CD8-positive, alpha-beta memory T cell (primary cell): Measurements from ENCODE around the gene LTBP1. TPM values are rescaled to one million over a fixed set of nuclear protein-coding genes. Genes with fewer than 3 reads are reported as not detected.

ENCODE experiments used
- CTCF ChIA-PET: fragments of 350-600 bp; sonication (Branson Sonifier 250); formaldehyde crosslinking; loops from one replicate; lab custom pipeline; 2021; ENCODE audit warnings: antibody characterized with exemption; lab: Charles Lee
- POLR2A ChIA-PET: fragments of 350-600 bp; sonication (Branson Sonifier 250); formaldehyde crosslinking; loops from one replicate; lab custom pipeline; 2021; ENCODE audit warnings: antibody characterized with exemption; lab: Charles Lee
- DNase-seq, 5 donors: peaks; one replicate each; pipeline versions ENCODE4 v3.0.0 to v3.0.0-alpha.2; 2020 to 2022; ENCODE audit warnings: mixed read lengths in 1 of 5
- H3K27ac ChIP-seq: one replicate; pipeline ENCODE4 v1.7.0; 2013; ENCODE audit warnings: low read depth, mild to moderate bottlenecking, low read length, moderate library complexity
- H3K27me3 ChIP-seq: 2 replicates; pipeline ENCODE4 v1.7.0; 2013; ENCODE audit warnings: low read length, mild to moderate bottlenecking; ENCODE audit not compliant: insufficient read depth, poor library complexity, severe bottlenecking
- H3K36me3 ChIP-seq: 2 replicates; pipeline ENCODE4 v1.7.0; 2013; ENCODE audit warnings: mild to moderate bottlenecking, low read length, moderate library complexity; ENCODE audit not compliant: insufficient read depth
- H3K4me1 ChIP-seq: 2 replicates; pipeline ENCODE4 v1.7.0; 2013; ENCODE audit warnings: mild to moderate bottlenecking, low read length, moderate library complexity; ENCODE audit not compliant: insufficient read depth
- H3K4me3 ChIP-seq: 2 replicates; pipeline ENCODE4 v1.7.0; 2013; ENCODE audit warnings: mild to moderate bottlenecking, low read length
- H3K9me3 ChIP-seq: 2 replicates; pipeline ENCODE4 v1.7.0; 2013; ENCODE audit warnings: mild to moderate bottlenecking, low read length
- H3K27ac Mint-ChIP-seq, 8 donors: one replicate each; pipeline ENCODE4 v1.8.0; 2020 to 2021; ENCODE audit warnings: mixed read lengths in 8 of 8, mild to moderate bottlenecking in 6 of 8, inconsistent platforms in 3 of 8, moderate library complexity in 3 of 8
- H3K27me3 Mint-ChIP-seq, 2 donors: one replicate each; pipeline ENCODE4 v1.8.0; 2020 to 2021; ENCODE audit warnings: mixed read lengths in 2 of 2, mild to moderate bottlenecking in 1 of 2, moderate library complexity in 1 of 2
- H3K36me3 Mint-ChIP-seq, 3 donors: one replicate each; pipeline ENCODE4 v1.8.0; 2020 to 2021; ENCODE audit warnings: mixed read lengths in 3 of 3, inconsistent platforms in 1 of 3, mild to moderate bottlenecking in 1 of 3
- H3K4me1 Mint-ChIP-seq, 3 donors: one replicate each; pipeline ENCODE4 v1.8.0; 2020 to 2021; ENCODE audit warnings: mixed read lengths in 3 of 3, inconsistent platforms in 1 of 3, mild to moderate bottlenecking in 1 of 3
- H3K4me3 Mint-ChIP-seq, 7 donors: one replicate each; pipeline ENCODE4 v1.8.0; 2020 to 2021; ENCODE audit warnings: mixed read lengths in 7 of 7, mild to moderate bottlenecking in 6 of 7, moderate library complexity in 4 of 7, inconsistent platforms in 2 of 7
- H3K9me3 Mint-ChIP-seq, 5 donors: one replicate each; pipeline ENCODE4 v1.8.0; 2020 to 2022; ENCODE audit warnings: mixed read lengths in 5 of 5, mild to moderate bottlenecking in 3 of 5, moderate library complexity in 2 of 5, inconsistent platforms in 1 of 5
- polyA plus RNA-seq: library from polyadenylated mRNA; unstranded; fragments of 300-500 nt; fragmentation: Illumina TruSeq; gene quantifications from one replicate; pipeline ENCODE4 v1.2.3, GENCODE V29; 2021
- total RNA-seq, 2 experiments: library from RNA; stranded (reverse); gene quantifications; one replicate each; pipeline ENCODE4 v1.2.3, GENCODE V29; 2021

LTBP1 gene
- total and polyA plus RNA-seq, 3 experiments from 2014 or later, result not detected

DNA sequence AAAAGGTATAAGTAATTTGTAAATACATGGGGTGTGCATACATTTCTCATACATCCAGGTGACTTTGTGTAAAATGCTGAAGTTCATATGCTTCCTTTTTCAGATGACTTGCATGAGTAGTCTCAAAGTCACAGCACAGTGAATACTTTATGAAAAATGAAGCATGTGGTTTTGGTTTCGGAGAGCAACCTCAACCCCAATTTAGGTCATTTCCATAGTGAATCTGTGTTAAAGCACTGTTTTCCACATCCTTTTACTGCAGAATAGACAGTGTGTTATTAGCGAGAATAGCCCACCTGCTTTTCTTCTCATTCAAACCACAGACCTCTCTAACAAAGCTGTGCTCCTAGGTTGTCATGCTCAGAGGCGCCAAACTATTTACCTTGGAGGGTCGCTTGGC lies 325.2 kb downstream of the LTBP1 start:
- Mint-ChIP-seq H3K9me3 (peaks cover 0 to 2% (median 0%) of the 10 kb centered on the region in 5 donors), H3K4me3 (peak overlapping the region in 2 of 7 donors; percentile 39 to 52), H3K27ac (peak overlapping the region in 6 of 8 donors; percentile 62 to 82 (median 71)), H3K4me1 (peaks cover 15 to 39% (median 35%) of the 10 kb centered on the region in 3 donors), H3K36me3 (peaks cover 0 to 1% (median 0%) of the 10 kb centered on the region in 3 donors), H3K27me3 (peaks cover 0 to 13% of the 10 kb centered on the region in 2 donors)
- H3K4me3 ChIP-seq, result no peak overlapping the region
- H3K9me3 ChIP-seq, result no peaks in the 10 kb centered on the region
- CTCF ChIA-PET, result no interaction called here
- POLR2A ChIA-PET, result no interaction called here
- no peaks in the 10 kb centered on the region for H3K4me1 ChIP-seq
- DNase-seq, result peak in 1 of 5 donors; percentile 42
- peak overlapping the region; percentile 14 for H3K27ac ChIP-seq
- H3K36me3 ChIP-seq, result no peaks in the 10 kb centered on the region
- no peaks in the 10 kb centered on the region for H3K27me3 ChIP-seq

- ChIA-PET POLR2A (no interaction called here), CTCF (no interaction called here)
- no peak for DNase-seq
- peaks cover 0 to 1% (median 0%) of the 10 kb centered on the region in 3 donors for H3K36me3 Mint-ChIP-seq
- H3K27ac Mint-ChIP-seq, result no peak overlapping the region
- no peak overlapping the region for H3K27ac ChIP-seq
- H3K4me1 ChIP-seq, result no peaks in the 10 kb centered on the region
- H3K4me3 Mint-ChIP-seq, result no peak overlapping the region
- no peaks in the 10 kb centered on the region for H3K36me3 ChIP-seq
- H3K27me3 Mint-ChIP-seq, result peaks cover 0 to 13% of the 10 kb centered on the region in 2 donors
- no peaks in the 10 kb centered on the region for H3K27me3 ChIP-seq
- H3K4me3 ChIP-seq, result no peak overlapping the region
- H3K9me3 Mint-ChIP-seq, result peaks cover 0 to 3% (median 0%) of the 10 kb centered on the region in 5 donors
- H3K4me1 Mint-ChIP-seq, result peaks cover 15 to 42% (median 35%) of the 10 kb centered on the region in 3 donors
- no peaks in the 10 kb centered on the region for H3K9me3 ChIP-seq
These were observed 326.7 kb downstream of the LTBP1 start for GRCh38 chr2:33273479-33273878.

- Mint-ChIP-seq H3K27me3 (peaks cover 0 to 11% of the 10 kb centered on the region in 2 donors), H3K4me1 (peaks cover 15 to 42% (median 35%) of the 10 kb centered on the region in 3 donors), H3K4me3 (no peak overlapping the region), H3K9me3 (peaks cover 0 to 3% (median 0%) of the 10 kb centered on the region in 5 donors), H3K36me3 (peaks cover 0 to 1% (median 0%) of the 10 kb centered on the region in 3 donors), H3K27ac (peak overlapping the region in 1 of 8 donors; percentile 21)
- Histone ChIP-seq H3K4me3 (no peak overlapping the region), H3K27ac (no peak overlapping the region), H3K36me3 (no peaks in the 10 kb centered on the region), H3K9me3 (no peaks in the 10 kb centered on the region), H3K27me3 (no peaks in the 10 kb centered on the region), H3K4me1 (no peaks in the 10 kb centered on the region)
- ChIA-PET CTCF (no interaction called here), POLR2A (no interaction called here)
- no peak for DNase-seq
These were observed 327.8 kb downstream of the LTBP1 start for GRCh38 chr2:33274524-33274923.

DNA sequence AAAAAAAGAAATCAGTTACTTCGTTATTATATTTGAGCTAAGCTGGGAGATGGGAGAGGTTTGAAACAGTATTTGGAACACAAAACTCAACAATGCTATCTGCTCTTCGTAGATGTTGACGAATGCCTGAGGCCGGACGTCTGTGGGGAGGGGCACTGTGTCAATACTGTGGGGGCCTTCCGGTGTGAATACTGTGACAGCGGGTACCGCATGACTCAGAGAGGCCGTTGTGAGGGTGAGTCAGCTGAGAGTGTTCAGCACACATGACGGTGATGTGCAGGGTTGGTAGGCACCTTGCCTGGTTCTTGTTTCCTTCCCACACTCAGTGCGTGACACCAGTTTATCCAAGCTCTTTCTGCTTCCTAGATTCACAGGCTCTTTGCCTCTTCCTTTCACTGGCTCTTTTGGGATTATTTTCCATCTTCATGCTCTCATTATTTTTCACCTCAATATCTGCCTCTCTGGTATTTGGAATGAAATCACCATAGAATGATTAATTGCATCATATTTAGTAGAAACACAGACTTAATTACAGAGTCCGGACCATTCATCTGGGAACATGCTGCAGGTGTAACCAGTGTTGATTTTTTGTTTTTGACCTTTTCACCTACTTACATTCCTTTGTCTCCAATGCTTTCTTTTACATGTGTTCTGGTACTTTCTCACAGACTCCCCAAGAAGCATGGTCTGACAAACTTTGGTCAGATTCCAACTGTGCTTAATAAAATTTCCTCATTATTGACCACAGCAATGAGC lies 329.1 kb downstream of the LTBP1 start:
- H3K27me3 ChIP-seq, result no peaks in the 10 kb centered on the region
- peak overlapping the region; percentile 35 for H3K27ac ChIP-seq
- no peaks in the 10 kb centered on the region for H3K4me1 ChIP-seq
- ChIA-PET POLR2A (no interaction called here), CTCF (no interaction called here)
- no peaks in the 10 kb centered on the region for H3K36me3 Mint-ChIP-seq
- peak overlapping the region in 7 of 8 donors; percentile 9 to 93 (median 70) for H3K27ac Mint-ChIP-seq
- H3K4me1 Mint-ChIP-seq, result peaks cover 15 to 42% (median 35%) of the 10 kb centered on the region in 3 donors
- DNase-seq, result peak in 4 of 5 donors; percentile 51 to 72 (median 60)
- peaks cover 0 to 3% (median 0%) of the 10 kb centered on the region in 5 donors for H3K9me3 Mint-ChIP-seq
- no peak overlapping the region for H3K4me3 ChIP-seq
- no peaks in the 10 kb centered on the region for H3K36me3 ChIP-seq
- H3K27me3 Mint-ChIP-seq, result peaks cover 2 to 8% of the 10 kb centered on the region in 2 donors
- H3K4me3 Mint-ChIP-seq, result peak overlapping the region in 5 of 7 donors; percentile 5 to 65 (median 21)
- no peaks in the 10 kb centered on the region for H3K9me3 ChIP-seq

DNA sequence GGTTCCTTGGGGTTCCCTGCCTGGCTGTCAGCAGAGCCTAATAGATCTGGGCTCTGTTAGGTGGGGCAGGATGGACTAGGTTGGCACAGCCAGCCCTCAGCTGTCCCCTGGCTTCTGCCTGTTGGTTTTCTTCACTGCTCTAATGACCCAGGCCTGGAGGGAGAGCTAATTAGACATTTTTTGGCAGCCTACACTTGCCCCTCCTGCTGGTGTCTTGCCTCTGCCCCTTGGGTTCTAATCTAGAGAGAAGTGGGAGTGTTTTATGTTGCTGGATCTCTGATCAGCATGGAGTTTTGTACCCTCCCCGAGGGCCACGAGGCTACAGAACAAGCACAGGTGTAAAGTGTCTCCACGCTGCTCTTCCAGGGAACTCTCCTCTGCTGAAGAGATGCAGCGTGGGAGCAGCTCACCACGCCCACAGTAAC lies 330.3 kb downstream of the LTBP1 start:
- Histone ChIP-seq H3K9me3 (no peaks in the 10 kb centered on the region), H3K27ac (no peak overlapping the region), H3K36me3 (no peaks in the 10 kb centered on the region), H3K4me1 (no peaks in the 10 kb centered on the region), H3K27me3 (no peaks in the 10 kb centered on the region), H3K4me3 (no peak overlapping the region)
- H3K27me3 Mint-ChIP-seq, result peaks cover 2 to 8% of the 10 kb centered on the region in 2 donors
- H3K27ac Mint-ChIP-seq, result peak overlapping the region in 4 of 8 donors; percentile 26 to 64 (median 58)
- peaks cover 12 to 31% (median 27%) of the 10 kb centered on the region in 3 donors for H3K4me1 Mint-ChIP-seq
- POLR2A ChIA-PET, result no interaction called here
- no peak for DNase-seq
- H3K4me3 Mint-ChIP-seq, result no peak overlapping the region
- peaks cover 0 to 3% (median 0%) of the 10 kb centered on the region in 5 donors for H3K9me3 Mint-ChIP-seq
- CTCF ChIA-PET, result no interaction called here
- no peaks in the 10 kb centered on the region for H3K36me3 Mint-ChIP-seq

DNA sequence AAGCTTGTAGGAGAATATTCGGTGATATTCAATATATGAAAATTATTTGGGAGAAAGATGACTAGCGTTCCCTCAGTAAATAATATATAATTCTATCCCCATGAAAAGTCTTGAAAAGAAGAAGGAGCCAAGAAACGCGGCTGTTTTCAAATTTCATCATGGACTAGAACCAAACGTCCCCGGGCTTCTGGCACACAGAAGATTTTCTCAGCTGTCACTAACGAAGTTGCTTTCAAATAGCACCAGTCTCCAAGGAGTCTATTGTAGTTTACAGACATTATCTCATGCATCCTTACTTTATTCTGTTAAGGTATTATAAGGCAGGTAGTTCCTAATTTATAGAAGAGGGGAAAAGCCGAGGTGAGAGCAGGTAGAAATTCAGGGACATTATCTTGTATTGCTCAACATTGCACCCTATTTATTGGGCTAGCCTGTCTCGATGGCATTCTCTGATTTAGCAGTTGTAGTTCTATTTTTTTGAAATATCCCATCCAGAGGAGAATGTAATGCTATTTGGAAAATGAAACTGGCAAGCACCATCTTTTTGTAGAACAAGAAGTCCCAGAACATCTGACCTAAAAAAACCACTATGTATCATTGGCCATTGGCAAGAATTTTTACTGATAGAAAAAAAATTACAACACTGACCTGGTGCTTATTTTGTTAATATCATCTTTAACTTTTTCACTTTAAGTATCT lies 331.6 kb downstream of the LTBP1 start:
- no peak overlapping the region for H3K4me3 ChIP-seq
- Mint-ChIP-seq H3K27me3 (peaks cover 2 to 4% of the 10 kb centered on the region in 2 donors), H3K27ac (no peak overlapping the region), H3K9me3 (peaks cover 0 to 3% (median 0%) of the 10 kb centered on the region in 5 donors), H3K4me1 (peaks cover 10 to 20% (median 17%) of the 10 kb centered on the region in 3 donors), H3K36me3 (no peaks in the 10 kb centered on the region), H3K4me3 (no peak overlapping the region)
- H3K4me1 ChIP-seq, result no peaks in the 10 kb centered on the region
- no peaks in the 10 kb centered on the region for H3K27me3 ChIP-seq
- no peaks in the 10 kb centered on the region for H3K9me3 ChIP-seq
- ChIA-PET POLR2A (no interaction called here), CTCF (no interaction called here)
- no peak for DNase-seq
- H3K27ac ChIP-seq, result no peak overlapping the region
- no peaks in the 10 kb centered on the region for H3K36me3 ChIP-seq

- CTCF ChIA-PET, result no interaction called here
- H3K27me3 Mint-ChIP-seq, result peaks cover 2 to 27% of the 10 kb centered on the region in 2 donors
- no peaks in the 10 kb centered on the region for H3K36me3 ChIP-seq
These were observed 337.5 kb downstream of the LTBP1 start for GRCh38 chr2:33284287-33284686.

DNA sequence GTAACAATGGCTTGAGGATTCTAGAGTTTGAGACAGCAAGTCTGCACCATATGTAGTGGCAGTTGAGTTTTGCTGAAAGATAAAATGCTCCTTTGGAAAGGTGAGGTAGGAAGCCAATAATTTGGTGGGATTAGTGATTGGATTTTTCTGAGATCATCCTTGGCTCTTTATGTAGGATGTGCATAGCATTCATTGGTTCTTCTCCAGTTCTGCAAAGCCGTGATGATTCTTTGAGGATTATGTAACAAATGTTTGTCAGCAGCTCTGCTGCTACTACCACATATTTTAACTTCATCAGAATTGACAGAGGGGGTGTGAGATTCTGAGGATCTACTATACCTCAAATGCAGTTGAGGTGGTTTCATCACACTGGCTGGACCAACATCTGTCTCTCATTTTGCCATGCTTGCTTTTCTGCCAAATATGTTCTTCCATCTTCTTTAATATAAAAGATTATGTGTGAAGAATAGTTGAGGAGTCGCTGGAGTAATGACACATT lies 340.8 kb downstream of the LTBP1 start:
- Mint-ChIP-seq H3K4me1 (no peaks in the 10 kb centered on the region), H3K27ac (no peak overlapping the region), H3K4me3 (no peak overlapping the region), H3K27me3 (peaks cover 0 to 24% of the 10 kb centered on the region in 2 donors), H3K9me3 (no peaks in the 10 kb centered on the region), H3K36me3 (no peaks in the 10 kb centered on the region)
- H3K9me3 ChIP-seq, result no peaks in the 10 kb centered on the region
- DNase-seq, result no peak
- H3K4me3 ChIP-seq, result no peak overlapping the region
- no peaks in the 10 kb centered on the region for H3K4me1 ChIP-seq
- no peaks in the 10 kb centered on the region for H3K27me3 ChIP-seq
- ChIA-PET POLR2A (no interaction called here), CTCF (no interaction called here)
- H3K36me3 ChIP-seq, result no peaks in the 10 kb centered on the region
- H3K27ac ChIP-seq, result no peak overlapping the region

More at GRCh38 chr2:33284287-33284686, 337.5 kb downstream of the LTBP1 start:
- no peak overlapping the region for H3K27ac Mint-ChIP-seq
- no peaks in the 10 kb centered on the region for H3K9me3 Mint-ChIP-seq
- no peaks in the 10 kb centered on the region for H3K4me1 ChIP-seq
- no peaks in the 10 kb centered on the region for H3K27me3 ChIP-seq
- DNase-seq, result no peak
- H3K36me3 Mint-ChIP-seq, result no peaks in the 10 kb centered on the region
- no peaks in the 10 kb centered on the region for H3K4me1 Mint-ChIP-seq
- H3K4me3 Mint-ChIP-seq, result no peak overlapping the region
- no peaks in the 10 kb centered on the region for H3K9me3 ChIP-seq
- no peak overlapping the region for H3K4me3 ChIP-seq
- no peak overlapping the region for H3K27ac ChIP-seq
- POLR2A ChIA-PET, result no interaction called here
